B cell (primary cell): ENCODE results near the gene YEATS2. TPM values are rescaled to one million over a fixed set of nuclear protein-coding genes. Genes with fewer than 3 reads are reported as not detected.

Experiments
- ATAC-seq: fragments of 200-7000 bp; cut with Tn5 transposase; one replicate; pipeline ENCODE4 v1.10.0; 2021; ENCODE audit warnings: low read depth, mild to moderate bottlenecking, moderate number of reproducible peaks, moderate library complexity
- CTCF ChIA-PET: fragments of 350-600 bp; sonication (Branson Sonifier 250); formaldehyde crosslinking; loops from one replicate; lab custom pipeline; 2021; ENCODE audit warnings: antibody characterized with exemption, inconsistent platforms; lab: Charles Lee
- POLR2A ChIA-PET: fragments of 350-600 bp; sonication (Branson Sonifier 250); formaldehyde crosslinking; loops from one replicate; lab custom pipeline; 2021; ENCODE audit warnings: antibody characterized with exemption; lab: Charles Lee
- DNase-seq: peaks from one replicate; pipeline ENCODE4 v3.0.0; 2013
- H2AFZ ChIP-seq: 2 replicates; pipeline ENCODE4 v1.6.1; 2012; ENCODE audit warnings: mild to moderate bottlenecking, low read depth, low read length; ENCODE audit not compliant: insufficient read depth, poor library complexity, severe bottlenecking
- H3K27ac ChIP-seq, 2 donors: 1 replicate in 1 of 2; 2 replicates in 1 of 2; pipeline ENCODE4 v1.5.1; 2012 to 2013; ENCODE audit warnings: low read length in 2 of 2, mild to moderate bottlenecking in 2 of 2, moderate library complexity in 1 of 2
- H3K27me3 ChIP-seq, 4 experiments: fragments of 200-600 bp in 1 of 4; sonication (generic) in 1 of 4; replicated peaks in 1 of 4; 1 replicate in 2 of 4; 2 replicates in 2 of 4; pipeline versions ENCODE4 v1.6.1 to v1.7.0; 2013 to 2016; ENCODE audit warnings: low read length in 3 of 4, mild to moderate bottlenecking in 2 of 4, mixed read lengths in 1 of 4, moderate library complexity in 1 of 4; ENCODE audit not compliant: insufficient read depth in 4 of 4, control insufficient read depth in 3 of 4; ENCODE audit errors: control extremely low read depth in 1 of 4
- H3K36me3 ChIP-seq, 2 experiments: replicated peaks in 1 of 2; 1 replicate in 1 of 2; 2 replicates in 1 of 2; pipeline versions ENCODE4 v1.6.1 to v1.7.1; 2013; ENCODE audit warnings: low read length in 1 of 2; ENCODE audit not compliant: insufficient read depth in 2 of 2, control insufficient read depth in 1 of 2; ENCODE audit errors: control extremely low read depth in 1 of 2, extremely low read depth in 1 of 2
- H3K4me1 ChIP-seq, 2 donors: fragments of 200-600 bp in 1 of 2; sonication (generic) in 1 of 2; 1 replicate in 1 of 2; 2 replicates in 1 of 2; pipeline versions ENCODE4 v1.5.1 to v1.6.1; 2013 to 2017; ENCODE audit warnings: low read length in 2 of 2; ENCODE audit not compliant: control insufficient read depth in 2 of 2, insufficient read depth in 2 of 2
- H3K4me2 ChIP-seq: replicated peaks from 2 replicates; pipeline ENCODE3; 2012; ENCODE audit warnings: mild to moderate bottlenecking, low read depth, low read length; ENCODE audit not compliant: poor library complexity, severe bottlenecking
- H3K4me3 ChIP-seq, 5 experiments: fragments of 200-600 bp in 1 of 5; sonication (generic) in 1 of 5; 1 replicate in 3 of 5; 2 replicates in 2 of 5; pipeline versions ENCODE4 v1.5.1 to v1.7.0; 2011 to 2016; ENCODE audit warnings: low read length in 4 of 5, mild to moderate bottlenecking in 4 of 5, low read depth in 2 of 5, control low read depth in 1 of 5, moderate library complexity in 1 of 5; ENCODE audit not compliant: insufficient read depth in 1 of 5; ENCODE audit errors: control extremely low read depth in 1 of 5, extremely low read depth in 1 of 5
- H3K79me2 ChIP-seq: fragments of 200-600 bp; sonication (generic); one replicate; pipeline ENCODE4 v1.6.0; 2016; ENCODE audit warnings: low read length; ENCODE audit not compliant: control insufficient read depth, insufficient read depth
- H3K9ac ChIP-seq: fragments of 200-600 bp; sonication (generic); 2 replicates; pipeline ENCODE4 v1.6.1; 2017; ENCODE audit warnings: mild to moderate bottlenecking, low read length, moderate library complexity
- H3K9me3 ChIP-seq, 3 donors: one replicate each; pipeline versions ENCODE4 v1.6.1 to v1.7.1; 2013; ENCODE audit warnings: low read length in 2 of 3; ENCODE audit not compliant: control insufficient read depth in 2 of 3, insufficient read depth in 1 of 3; ENCODE audit errors: control extremely low read depth in 1 of 3
- H4K20me1 ChIP-seq: 2 replicates; pipeline ENCODE4 v1.6.0; 2012; ENCODE audit warnings: mild to moderate bottlenecking, low read length; ENCODE audit not compliant: insufficient read depth, control insufficient read depth, poor library complexity, severe bottlenecking
- H3K27ac Mint-ChIP-seq: one replicate; pipeline ENCODE4 v1.8.0; 2021; ENCODE audit warnings: mixed read lengths
- H3K27me3 Mint-ChIP-seq: one replicate; pipeline ENCODE4 v1.8.0; 2021; ENCODE audit warnings: mixed read lengths
- H3K4me1 Mint-ChIP-seq: one replicate; pipeline ENCODE4 v1.8.0; 2021; ENCODE audit warnings: mixed read lengths
- H3K4me3 Mint-ChIP-seq: one replicate; pipeline ENCODE4 v1.8.0; 2021; ENCODE audit warnings: mixed read lengths
- H3K9me3 Mint-ChIP-seq: one replicate; pipeline ENCODE4 v1.8.0; 2022; ENCODE audit warnings: mixed read lengths; ENCODE audit not compliant: insufficient read depth
- EZH2 ChIP-seq: IDR thresholded peaks from 2 replicates; pipeline ENCODE4 v1.6.1; 2012; ENCODE audit warnings: borderline replicate concordance, low read depth, mild to moderate bottlenecking, moderate library complexity, low read length; ENCODE audit not compliant: insufficient read depth, poor library complexity, severe bottlenecking
- WGBS: methylation state at CpG from one replicate; pipeline ENCODE4 v1.1.5; 2013; ENCODE audit warnings: missing lambda C conversion rate; ENCODE audit not compliant: insufficient coverage; 5-methylcytosine and 5-hydroxymethylcytosine counted together
- intact Hi-C: fragments of 100-400 bp; cut with micrococcal nuclease; formaldehyde crosslinking; loops from one replicate; pipeline ENCODE4 v1.10.0; 2022
- polyA plus RNA-seq: library from polyadenylated mRNA; depleted of rRNA; stranded (reverse); fragments of >200 nt; gene quantifications from 2 replicates; pipeline ENCODE4 v1.2.3, GENCODE V29; 2012
- total RNA-seq, 2 donors: library from RNA; stranded (reverse); fragments of 120-200 nt in 1 of 2; gene quantifications; 1 replicate in 1 of 2; 2 replicates in 1 of 2; pipeline versions ENCODE4 v1.2.3 to v1.2.4, GENCODE V29; 2013 to 2022
- TF ChIP-seq, protein P1 (sequence below): fragments of 200-600 bp; IDR thresholded peaks from one replicate; pipeline ENCODE4 v1.8.0; 2022; ENCODE audit warnings: antibody characterized with exemption, mild to moderate bottlenecking

The YEATS2 gene
- total and polyA plus RNA-seq, 2 donors (not counting 1 experiment from before 2014, with no cell fraction given) = 21.8 to 26.7 TPM

- no peaks in the 10 kb centered on the region for H3K27me3 ChIP-seq
- peaks cover 10 to 56% of the 10 kb centered on the region in 2 experiments for H3K36me3 ChIP-seq
- ChIA-PET CTCF (no interaction called here), POLR2A (no interaction called here)
- ATAC-seq (no peak), DNase-seq (no peak)
- no peak overlapping the region for H3K9ac ChIP-seq
- no peak overlapping the region for H3K4me2 ChIP-seq
- H3K9me3 ChIP-seq = no peaks in the 10 kb centered on the region
- H3K4me1 ChIP-seq = no peaks in the 10 kb centered on the region
- H3K4me3 ChIP-seq = no peak overlapping the region
- Mint-ChIP-seq H3K27ac (no peak overlapping the region), H3K27me3 (no peaks in the 10 kb centered on the region), H3K4me1 (no peaks in the 10 kb centered on the region), H3K4me3 (no peak overlapping the region), H3K9me3 (no peaks in the 10 kb centered on the region)
- 73% methylated on average over 2 of the region's 4 CpGs for WGBS
- H2AFZ ChIP-seq = no peak overlapping the region
- no peaks in the 10 kb centered on the region for H4K20me1 ChIP-seq
- H3K27ac ChIP-seq = no peak overlapping the region
- intact Hi-C loops = no loop called here
- no peaks in the 10 kb centered on the region for H3K79me2 ChIP-seq
- no peak for TF ChIP-seq EZH2
- TF ChIP-seq, protein P1, sequence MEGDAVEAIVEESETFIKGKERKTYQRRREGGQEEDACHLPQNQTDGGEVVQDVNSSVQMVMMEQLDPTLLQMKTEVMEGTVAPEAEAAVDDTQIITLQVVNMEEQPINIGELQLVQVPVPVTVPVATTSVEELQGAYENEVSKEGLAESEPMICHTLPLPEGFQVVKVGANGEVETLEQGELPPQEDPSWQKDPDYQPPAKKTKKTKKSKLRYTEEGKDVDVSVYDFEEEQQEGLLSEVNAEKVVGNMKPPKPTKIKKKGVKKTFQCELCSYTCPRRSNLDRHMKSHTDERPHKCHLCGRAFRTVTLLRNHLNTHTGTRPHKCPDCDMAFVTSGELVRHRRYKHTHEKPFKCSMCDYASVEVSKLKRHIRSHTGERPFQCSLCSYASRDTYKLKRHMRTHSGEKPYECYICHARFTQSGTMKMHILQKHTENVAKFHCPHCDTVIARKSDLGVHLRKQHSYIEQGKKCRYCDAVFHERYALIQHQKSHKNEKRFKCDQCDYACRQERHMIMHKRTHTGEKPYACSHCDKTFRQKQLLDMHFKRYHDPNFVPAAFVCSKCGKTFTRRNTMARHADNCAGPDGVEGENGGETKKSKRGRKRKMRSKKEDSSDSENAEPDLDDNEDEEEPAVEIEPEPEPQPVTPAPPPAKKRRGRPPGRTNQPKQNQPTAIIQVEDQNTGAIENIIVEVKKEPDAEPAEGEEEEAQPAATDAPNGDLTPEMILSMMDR = no peak
Measured at GRCh38 chr3:183789826-183790225, 92.2 kb downstream of the YEATS2 start.

DNA sequence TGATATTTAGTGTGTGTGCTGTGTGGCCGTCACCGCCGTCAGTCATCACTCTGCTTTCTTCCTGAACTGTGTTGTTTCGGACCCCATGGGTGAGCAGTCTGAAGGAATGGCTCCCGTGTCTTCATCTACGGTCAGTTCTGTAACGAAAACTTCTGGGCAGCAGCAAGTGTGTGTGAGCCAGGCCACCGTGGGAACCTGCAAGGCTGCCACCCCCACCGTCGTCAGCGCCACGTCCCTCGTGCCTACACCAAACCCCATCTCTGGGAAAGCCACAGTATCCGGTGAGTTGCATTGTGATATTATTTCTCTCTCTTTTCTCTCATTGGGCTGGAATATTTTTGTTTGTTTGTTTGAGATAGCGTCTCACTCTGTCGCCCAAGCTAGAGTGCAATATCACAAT lies 93.1 kb downstream of the YEATS2 start:
- Histone ChIP-seq H3K27me3 (no peaks in the 10 kb centered on the region), H2AFZ (no peak overlapping the region), H4K20me1 (no peaks in the 10 kb centered on the region), H3K9ac (no peak overlapping the region), H3K4me1 (no peaks in the 10 kb centered on the region), H3K36me3 (peaks cover 10 to 56% of the 10 kb centered on the region in 2 experiments), H3K27ac (no peak overlapping the region), H3K79me2 (no peaks in the 10 kb centered on the region), H3K9me3 (no peaks in the 10 kb centered on the region), H3K4me3 (no peak overlapping the region), H3K4me2 (no peak overlapping the region)
- WGBS = 100% methylated on average over 12 of the region's 16 CpGs
- no peaks in the 10 kb centered on the region for H3K9me3 Mint-ChIP-seq
- ATAC-seq = no peak
- H3K27me3 Mint-ChIP-seq = no peaks in the 10 kb centered on the region
- no peak overlapping the region for H3K27ac Mint-ChIP-seq
- CTCF ChIA-PET = interaction anchor here (1.1 kb wide), 1 partner anchor 23 kb away, joined by 3 read pairs; no protein-coding TSS in a partner anchor
- no peak overlapping the region for H3K4me3 Mint-ChIP-seq
- intact Hi-C loops = no loop called here
- H3K4me1 Mint-ChIP-seq = no peaks in the 10 kb centered on the region
- POLR2A ChIA-PET = no interaction called here
- no peak for TF ChIP-seq EZH2
- TF ChIP-seq, protein P1 = no peak
- DNase-seq = no peak
